Liver (tissue), 9 donors: Measurements from ENCODE around the gene NUP93. TPM values are rescaled to one million over a fixed set of nuclear protein-coding genes. Genes with fewer than 3 reads are reported as not detected.

Experiments used
- DNase-seq: peaks from one replicate; pipeline ENCODE4 v3.0.0-alpha.2; 2017; ENCODE audit warnings: low spot score
- H3K27ac ChIP-seq, 2 donors: one replicate each; pipeline ENCODE4 v1.7.0; 2013; ENCODE audit warnings: inconsistent platforms in 2 of 2, low read length in 2 of 2, control low read depth in 1 of 2, low read depth in 1 of 2, mild to moderate bottlenecking in 1 of 2
- H3K27me3 ChIP-seq, 4 donors: one replicate each; pipeline versions ENCODE4 v1.6.1 to v1.7.0; 2013; ENCODE audit warnings: low read length in 3 of 4, inconsistent platforms in 1 of 4, mild to moderate bottlenecking in 1 of 4, moderate library complexity in 1 of 4; ENCODE audit not compliant: control insufficient read depth in 4 of 4, insufficient read depth in 4 of 4
- H3K36me3 ChIP-seq, 4 donors: one replicate each; pipeline versions ENCODE4 v1.6.1 to v1.7.0; 2013; ENCODE audit warnings: low read length in 3 of 4, mild to moderate bottlenecking in 3 of 4, low read depth in 1 of 4, moderate library complexity in 1 of 4; ENCODE audit not compliant: control insufficient read depth in 4 of 4, insufficient read depth in 3 of 4
- H3K4me1 ChIP-seq, 4 donors: one replicate each; pipeline versions ENCODE4 v1.6.1 to v1.7.0; 2013; ENCODE audit warnings: low read length in 3 of 4, mild to moderate bottlenecking in 3 of 4, moderate library complexity in 1 of 4; ENCODE audit not compliant: control insufficient read depth in 4 of 4, insufficient read depth in 4 of 4
- H3K4me3 ChIP-seq, 3 donors: one replicate each; pipeline versions ENCODE4 v1.6.1 to v1.7.0; 2013; ENCODE audit warnings: low read length in 3 of 3, control low read depth in 1 of 3, low read depth in 1 of 3, mild to moderate bottlenecking in 1 of 3
- H3K9ac ChIP-seq, 2 donors: one replicate each; pipeline ENCODE4 v1.7.0; 2013; ENCODE audit warnings: low read length in 2 of 2, mild to moderate bottlenecking in 2 of 2, moderate library complexity in 2 of 2, control low read depth in 1 of 2, low read depth in 1 of 2
- H3K9me3 ChIP-seq, 4 donors: one replicate each; pipeline versions ENCODE4 v1.6.1 to v1.7.0; 2013; ENCODE audit warnings: low read length in 3 of 4; ENCODE audit not compliant: control insufficient read depth in 4 of 4
- ATF3 ChIP-seq: IDR thresholded peaks from 2 replicates; pipeline ENCODE4 v1.6.1; 2016; ENCODE audit warnings: antibody characterized with exemption
- CTCF ChIP-seq: fragments of 150-350 bp; IDR thresholded peaks from 2 replicates; pipeline ENCODE4 v1.5.1; 2017; ENCODE audit warnings: improper control_type of control experiment, low read depth, low read length; ENCODE audit not compliant: missing input control
- EGR1 ChIP-seq, 2 donors: IDR thresholded peaks; 2 replicates each; pipeline ENCODE4 v1.6.1; 2016 to 2018; ENCODE audit warnings: antibody characterized with exemption in 2 of 2, low read depth in 2 of 2
- FOXA1 ChIP-seq: IDR thresholded peaks from 2 replicates; pipeline ENCODE4 v1.6.1; 2016; ENCODE audit warnings: antibody characterized with exemption
- FOXA2 ChIP-seq: IDR thresholded peaks from 2 replicates; pipeline ENCODE4 v1.6.1; 2016; ENCODE audit warnings: antibody characterized with exemption
- GABPA ChIP-seq, 2 donors: IDR thresholded peaks in 1 of 2; conservative IDR thresholded peaks in 1 of 2; 2 replicates each; pipeline ENCODE4 v1.6.1; 2016; ENCODE audit warnings: antibody characterized with exemption in 2 of 2, mild to moderate bottlenecking in 1 of 2, moderate library complexity in 1 of 2
- HNF4A ChIP-seq, 2 donors: conservative IDR thresholded peaks; 2 replicates each; pipeline ENCODE4 v1.6.1; 2016; ENCODE audit warnings: antibody characterized with exemption in 2 of 2, mild to moderate bottlenecking in 2 of 2
- HNF4G ChIP-seq: IDR thresholded peaks from 2 replicates; pipeline ENCODE4 v1.6.1; 2016; ENCODE audit warnings: antibody characterized with exemption
- JUND ChIP-seq, 2 donors: IDR thresholded peaks; 2 replicates each; pipeline ENCODE4 v1.6.1; 2016; ENCODE audit warnings: antibody characterized with exemption in 2 of 2
- MAX ChIP-seq: IDR thresholded peaks from 2 replicates; pipeline ENCODE4 v1.6.1; 2016; ENCODE audit warnings: antibody characterized with exemption
- NR2F2 ChIP-seq: IDR thresholded peaks from 2 replicates; pipeline ENCODE4 v1.6.1; 2016; ENCODE audit warnings: antibody characterized with exemption
- RAD21 ChIP-seq, 2 donors: IDR thresholded peaks; 2 replicates each; pipeline ENCODE4 v1.6.1; 2016; ENCODE audit warnings: antibody characterized with exemption in 2 of 2, mild to moderate bottlenecking in 2 of 2
- RXRA ChIP-seq, 2 donors: IDR thresholded peaks; 2 replicates each; pipeline ENCODE4 v1.6.1; 2017 to 2018; ENCODE audit warnings: antibody characterized with exemption in 2 of 2, mild to moderate bottlenecking in 1 of 2
- SP1 ChIP-seq: IDR thresholded peaks from 2 replicates; pipeline ENCODE4 v1.6.1; 2018; ENCODE audit warnings: antibody characterized with exemption, mild to moderate bottlenecking
- TAF1 ChIP-seq: conservative IDR thresholded peaks from 2 replicates; pipeline ENCODE4 v1.6.1; 2016; ENCODE audit warnings: antibody characterized with exemption, mild to moderate bottlenecking
- ZBTB33 ChIP-seq: IDR thresholded peaks from 2 replicates; pipeline ENCODE4 v1.6.1; 2016; ENCODE audit warnings: antibody characterized with exemption
- WGBS: extraction: QIAGEN DNeasy Blood & Tissue Kit; methylation state at CpG from one replicate; pipeline ENCODE4 v1.1.7; 2013; 5-methylcytosine and 5-hydroxymethylcytosine counted together
- polyA plus RNA-seq, 2 donors: library from polyadenylated mRNA; stranded (reverse) in 1 of 2; unstranded in 1 of 2; fragments of 200-250 nt in 1 of 2; fragments of >200 nt in 1 of 2; fragmentation: Nextera tagmentation in 1 of 2; extraction: Ambion mirVana in 1 of 2; gene quantifications; one replicate each; pipeline versions ENCODE4 v1.2.1 to v1.2.3, GENCODE V29; 2013 to 2015
- total RNA-seq, 2 donors: library from RNA; depleted of rRNA; stranded (reverse); fragments of >200 nt; gene quantifications; one replicate each; pipeline ENCODE4 v1.2.3, GENCODE V29; 2014
- donor health status: healthy.
- donor health status: healthy.
- donor health status: healthy.
- donor health status: healthy.
- donor health status: healthy.

NUP93 gene
- total and polyA plus RNA-seq, 4 donors: 8.2 to 31.8 (median 9.8) TPM

- Histone ChIP-seq H3K27me3 (no peaks in the 10 kb centered on the region), H3K9ac (no peak overlapping the region), H3K36me3 (peaks cover 6 to 32% (median 26%) of the 10 kb centered on the region in 4 donors), H3K27ac (no peak overlapping the region), H3K9me3 (no peaks in the 10 kb centered on the region), H3K4me1 (no peaks in the 10 kb centered on the region), H3K4me3 (no peak overlapping the region)
- TF ChIP-seq NR2F2: no peak
- no peak for TF ChIP-seq SP1
- TF ChIP-seq RXRA (IDR thresholded peaks at IDR 0.05): no peak
- DNase-seq: no peak
- WGBS: 93% methylated on average over 9 of the region's 9 CpGs
Measured at GRCh38 chr16:56833243-56833970, 103.5 kb downstream of the NUP93 start.

- H3K4me3 ChIP-seq: no peak overlapping the region
- TF ChIP-seq HNF4G (no peak), CTCF (no peak), ZBTB33 (no peak), RXRA (IDR thresholded peaks at IDR 0.05) (no peak), JUND (IDR thresholded peaks at IDR 0.05) (no peak), MAX (no peak), GABPA (IDR thresholded peaks at IDR 0.05 in 1 of 2, conservative IDR thresholded peaks at IDR 0.05 in 1 of 2) (no peak), FOXA2 (no peak), SP1 (no peak)
- no peak overlapping the region for H3K9ac ChIP-seq
- no peak overlapping the region for H3K27ac ChIP-seq
- H3K27me3 ChIP-seq: no peaks in the 10 kb centered on the region
- WGBS: 85% methylated on average over 2 of the region's 2 CpGs
- peaks cover 8 to 26% (median 25%) of the 10 kb centered on the region in 4 donors for H3K36me3 ChIP-seq
- no peak for DNase-seq
- H3K9me3 ChIP-seq: no peaks in the 10 kb centered on the region
- no peaks in the 10 kb centered on the region for H3K4me1 ChIP-seq
Measured at GRCh38 chr16:56835320-56835719, 105.4 kb downstream of the NUP93 start.

GRCh38 chr16:56836410-56837230 lies 106.7 kb downstream of the NUP93 start:
- peaks cover 9 to 25% (median 24%) of the 10 kb centered on the region in 4 donors for H3K36me3 ChIP-seq
- H3K4me1 ChIP-seq: no peaks in the 10 kb centered on the region
- TF ChIP-seq RAD21 (IDR thresholded peaks at IDR 0.05) (no peak), HNF4G (no peak), ZBTB33 (no peak), ATF3 (no peak), FOXA1 (no peak), NR2F2 (no peak), FOXA2 (no peak), MAX (no peak), EGR1 (IDR thresholded peaks at IDR 0.05; ENCODE audit: low read depth in 2 of 2) (no peak), SP1 (no peak), RXRA (IDR thresholded peaks at IDR 0.05) (no peak), HNF4A (conservative IDR thresholded peaks at IDR 0.05) (no peak), TAF1 (no peak), GABPA (IDR thresholded peaks at IDR 0.05 in 1 of 2, conservative IDR thresholded peaks at IDR 0.05 in 1 of 2) (no peak)
- no peak for DNase-seq
- no peak overlapping the region for H3K27ac ChIP-seq
- 87% methylated on average over 5 of the region's 5 CpGs for WGBS
- no peaks in the 10 kb centered on the region for H3K27me3 ChIP-seq
- no peak overlapping the region for H3K4me3 ChIP-seq
- no peak overlapping the region for H3K9ac ChIP-seq
- no peaks in the 10 kb centered on the region for H3K9me3 ChIP-seq
